Left hindlimb (tissue), 1 donor: ENCODE data around the gene LNX1.
"Not testable (repeated sequence)": the region's sequence is repeated elsewhere in the genome, so short reads cannot be mapped to it uniquely, and the experiment has no call there.

Experiments used
- DNase-seq: peaks from one replicate; pipeline ENCODE4 v3.0.0-alpha.2; 2018

The LNX1 gene

DNA sequence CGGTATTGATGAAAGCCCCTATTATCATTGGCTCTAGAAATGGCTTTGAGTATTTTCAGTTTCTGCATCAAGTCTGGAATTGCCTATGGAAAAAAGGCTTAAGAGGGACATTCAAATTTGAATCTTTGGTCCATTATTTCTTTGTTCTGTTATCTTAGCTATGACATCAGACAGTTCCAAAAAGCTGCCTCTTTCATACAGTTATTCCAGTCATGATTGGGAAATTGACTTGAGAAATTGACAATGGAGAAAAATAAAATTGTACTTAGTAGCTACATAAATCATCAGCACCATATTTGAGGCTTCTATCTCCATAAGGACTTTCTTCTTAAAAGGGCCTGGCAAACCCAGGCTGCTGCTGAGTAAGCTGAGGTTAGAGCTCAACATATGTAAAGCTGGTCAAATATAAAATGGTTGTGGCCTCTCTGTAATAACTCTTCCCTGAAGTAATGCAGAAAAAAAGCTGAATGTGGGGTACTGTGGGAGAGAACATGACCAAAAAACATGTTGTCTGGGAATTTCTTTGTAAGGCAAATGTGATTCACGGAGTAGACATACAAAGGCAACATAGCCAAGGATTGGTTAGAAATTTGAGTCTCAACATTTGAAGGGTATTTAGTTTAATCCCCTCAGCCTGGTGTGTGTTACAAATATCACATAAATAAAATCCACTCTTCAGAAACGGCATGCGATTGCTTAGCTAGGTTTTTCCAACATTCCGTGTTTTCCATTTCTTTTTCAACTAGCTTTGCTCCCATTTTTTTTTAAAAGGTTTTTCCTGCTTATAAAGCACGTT is 100.9 kb downstream of the LNX1 start:
- DNase-seq: no peak

DNA sequence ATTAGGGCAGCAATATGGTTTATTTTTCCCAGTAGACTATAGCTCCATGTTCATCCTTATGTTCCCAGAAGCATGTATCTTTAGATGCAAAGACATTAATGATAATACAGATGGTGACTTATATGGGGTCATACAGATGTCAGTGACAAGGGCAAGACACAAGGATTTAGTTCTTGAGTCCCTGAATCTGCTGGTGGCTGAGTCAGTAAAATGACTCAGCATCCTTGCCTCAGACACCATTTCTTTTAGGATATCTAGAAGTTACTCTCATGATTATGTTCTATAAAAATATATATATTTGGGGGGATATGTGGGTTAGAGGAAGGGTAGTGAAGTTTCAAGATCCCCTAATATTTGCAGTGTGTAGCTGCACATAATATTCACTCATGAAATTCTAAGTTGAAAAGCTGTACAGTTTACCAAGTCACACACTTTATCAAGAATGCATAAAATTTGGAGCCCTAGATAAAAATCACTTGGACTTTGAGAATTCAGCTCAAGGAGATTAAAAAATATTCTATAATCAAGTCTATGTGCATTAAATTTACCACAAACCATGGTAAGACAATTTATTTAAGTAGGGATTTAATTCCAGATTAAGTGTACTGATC is 101.9 kb downstream of the LNX1 start:
- no peak for DNase-seq

DNA sequence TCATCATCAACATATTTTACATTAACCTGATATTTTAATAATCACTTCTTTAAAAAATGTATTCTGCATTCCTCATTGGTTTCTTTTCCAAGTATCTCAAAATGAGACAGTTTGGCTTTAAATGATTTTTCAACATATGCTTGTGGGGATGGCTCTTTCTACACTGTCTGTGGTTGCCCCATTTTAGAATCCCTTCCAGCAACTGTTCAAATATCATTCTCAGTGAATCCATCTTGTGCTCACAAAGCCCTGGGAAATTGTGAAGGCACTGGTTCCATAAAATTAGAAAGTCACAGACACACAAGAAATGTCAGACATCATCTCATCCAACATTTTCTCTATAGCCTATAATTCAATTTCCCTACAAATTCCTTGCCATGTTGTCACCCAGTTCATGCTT is 103.5 kb downstream of the LNX1 start:
- no peak for DNase-seq

DNA sequence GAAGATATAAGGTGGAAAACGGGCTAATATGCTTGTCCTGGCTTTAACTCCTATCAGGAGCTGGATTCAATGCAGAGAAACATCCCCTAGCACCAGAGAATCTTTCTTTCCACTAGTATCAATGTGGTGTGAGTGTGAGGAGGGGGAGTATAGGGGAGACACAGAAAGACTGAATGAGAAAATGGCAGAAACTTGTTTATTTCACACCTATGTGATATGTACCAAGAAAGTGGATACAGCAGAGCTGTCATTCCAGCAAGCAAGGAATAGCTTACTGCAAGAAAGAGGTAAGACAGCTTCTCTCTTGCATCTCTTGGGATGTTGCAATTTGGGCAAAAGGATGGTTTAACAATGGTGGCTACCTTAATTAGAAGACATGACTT is 105.6 kb downstream of the LNX1 start:
- DNase-seq: no peak

DNA sequence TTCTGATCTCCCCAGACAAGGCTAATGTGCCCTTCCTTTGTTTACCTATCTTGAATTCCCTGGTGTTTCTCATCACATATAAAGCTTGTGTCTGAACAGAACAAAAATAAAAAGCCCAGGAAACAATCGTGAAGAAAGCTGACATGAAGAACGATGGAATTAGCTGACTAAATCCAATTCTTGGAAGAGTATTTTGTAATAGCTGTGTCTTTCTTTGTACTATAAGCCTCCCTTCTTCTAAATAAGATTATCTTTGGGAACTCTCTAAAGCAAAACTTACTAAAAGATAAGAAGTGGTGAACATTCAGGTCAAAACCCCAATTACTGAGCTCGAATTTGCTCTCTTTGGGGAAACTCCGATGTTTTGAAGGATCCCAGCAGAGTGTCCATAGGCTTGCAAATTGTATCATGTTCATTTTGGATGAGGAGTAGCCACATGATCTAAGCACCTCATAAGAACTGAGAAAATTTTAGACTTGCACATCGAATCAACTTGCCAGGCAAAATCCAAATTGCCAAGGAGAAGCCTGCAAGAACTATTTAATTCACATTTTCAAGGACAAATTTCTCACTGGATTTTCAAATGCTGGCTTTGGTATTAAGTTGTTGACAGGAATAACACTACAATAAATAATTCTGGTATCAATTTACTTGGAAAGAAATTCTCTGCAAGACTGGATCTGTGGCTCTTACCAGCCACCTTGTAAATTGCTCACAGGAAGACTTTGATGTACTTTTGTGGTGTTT is 106.2 kb downstream of the LNX1 start:
- DNase-seq: no peak

GRCh38 chr4:53483250-53483649 is 108.0 kb downstream of the LNX1 start:
- DNase-seq: no peak

- no peak for DNase-seq
Measured at GRCh38 chr4:53481586-53481985, 109.7 kb downstream of the LNX1 start.

DNA sequence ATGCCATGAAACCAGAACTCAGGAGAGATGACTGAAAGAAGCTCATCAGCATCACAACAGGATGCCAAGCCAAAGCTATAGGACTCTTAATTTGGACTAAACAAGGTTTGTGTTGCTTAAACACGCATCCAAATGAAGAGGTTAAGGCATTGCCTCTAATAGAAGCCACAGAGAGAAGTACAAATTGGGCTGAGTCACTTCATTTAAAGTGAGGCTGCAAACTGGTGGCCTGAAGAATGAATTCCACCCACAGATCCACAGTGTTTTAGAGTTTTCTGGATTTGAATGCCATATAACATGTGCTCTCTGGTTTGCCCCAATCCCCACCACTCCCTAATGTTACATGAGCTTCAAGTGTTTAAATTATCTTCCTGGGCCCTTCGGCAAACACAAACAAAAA is 110.4 kb downstream of the LNX1 start:
- no peak for DNase-seq

- DNase-seq: no peak
Measured at GRCh38 chr4:53479736-53480525, 111.4 kb downstream of the LNX1 start.

GRCh38 chr4:53478671-53479456 is 112.4 kb downstream of the LNX1 start:
- no peak for DNase-seq

DNA sequence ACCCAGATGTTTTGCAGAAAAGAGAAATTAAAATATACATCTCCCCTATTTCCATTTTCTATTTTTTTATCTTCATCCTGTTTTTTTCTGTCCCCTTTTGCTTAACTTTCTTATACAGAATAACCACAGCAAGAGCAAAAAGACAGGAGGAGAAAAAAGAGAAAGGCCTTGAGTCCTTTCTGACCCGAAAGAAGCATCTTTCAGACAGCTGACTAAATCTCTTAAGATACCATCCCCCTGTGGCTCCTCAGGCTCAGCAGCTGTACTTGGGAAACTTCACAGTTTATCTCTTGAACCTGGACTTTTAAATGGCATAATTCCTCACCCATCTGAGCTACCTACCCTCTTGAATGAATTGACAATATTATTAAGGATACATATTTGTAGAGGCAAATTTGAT is 113.7 kb downstream of the LNX1 start:
- DNase-seq: no peak

DNA sequence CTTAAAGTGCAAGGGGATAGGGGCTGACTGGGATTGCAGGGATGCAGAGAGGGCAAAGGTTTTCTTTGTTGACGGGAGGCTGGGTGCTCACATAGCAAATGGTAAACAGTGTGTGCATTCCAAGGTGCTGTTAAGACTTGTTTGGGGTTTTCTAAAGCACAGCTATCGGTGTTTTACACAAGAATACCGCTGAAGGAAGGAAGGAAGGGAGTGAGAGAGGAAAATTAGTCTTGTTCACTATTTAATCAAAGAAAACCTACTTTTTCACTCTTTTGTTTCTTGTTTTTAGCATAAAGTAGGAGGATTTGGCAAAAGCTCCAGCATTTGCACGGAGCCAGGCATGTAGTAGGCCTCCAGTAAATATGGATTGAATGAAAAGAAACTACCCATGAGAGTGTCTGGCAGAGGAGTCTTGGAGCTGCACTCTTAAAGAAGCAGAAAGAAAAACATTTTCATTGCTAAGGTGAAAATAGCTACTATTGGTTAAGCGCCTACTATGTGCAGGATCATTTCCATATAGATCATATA is 114.2 kb downstream of the LNX1 start:
- DNase-seq: no peak

DNA sequence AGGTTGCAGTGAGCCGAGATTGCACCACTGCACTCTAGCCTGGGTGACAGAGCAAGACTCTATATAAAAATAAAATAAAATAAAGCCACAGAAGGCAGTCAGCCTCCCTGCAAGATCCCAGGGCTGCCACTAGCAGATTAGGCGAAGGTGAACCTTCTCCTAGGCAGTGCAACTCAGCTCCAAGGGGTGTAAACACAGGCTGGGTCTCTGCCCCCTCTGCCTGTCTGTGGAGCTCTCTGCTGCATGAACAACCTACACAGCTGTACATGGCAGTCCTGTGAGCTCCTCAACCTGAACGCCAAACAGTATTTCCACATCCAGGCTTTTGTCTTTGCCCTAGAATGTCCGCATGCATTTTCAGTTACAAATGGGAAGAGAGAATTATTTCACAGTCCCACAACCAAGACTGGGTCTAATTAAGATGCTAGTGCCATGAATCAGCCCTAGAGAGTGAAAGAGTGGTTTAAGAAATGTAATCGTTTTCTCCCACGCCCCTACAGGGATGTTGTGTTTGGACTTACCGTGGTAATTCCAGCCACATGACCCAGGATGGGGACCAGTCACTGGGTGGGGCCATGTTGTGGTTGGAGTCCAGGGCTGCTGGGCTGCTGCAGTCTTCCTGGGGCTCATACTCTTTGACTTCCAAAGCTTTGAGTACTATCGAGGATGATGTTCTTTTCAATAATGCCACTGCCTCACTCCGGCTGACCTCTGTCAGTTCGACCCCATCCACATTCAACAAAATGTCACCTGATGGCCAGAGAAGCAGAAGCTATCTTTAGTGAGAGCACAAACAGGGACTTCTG is 114.9 kb downstream of the LNX1 start:
- DNase-seq: peak; percentile 48

DNA sequence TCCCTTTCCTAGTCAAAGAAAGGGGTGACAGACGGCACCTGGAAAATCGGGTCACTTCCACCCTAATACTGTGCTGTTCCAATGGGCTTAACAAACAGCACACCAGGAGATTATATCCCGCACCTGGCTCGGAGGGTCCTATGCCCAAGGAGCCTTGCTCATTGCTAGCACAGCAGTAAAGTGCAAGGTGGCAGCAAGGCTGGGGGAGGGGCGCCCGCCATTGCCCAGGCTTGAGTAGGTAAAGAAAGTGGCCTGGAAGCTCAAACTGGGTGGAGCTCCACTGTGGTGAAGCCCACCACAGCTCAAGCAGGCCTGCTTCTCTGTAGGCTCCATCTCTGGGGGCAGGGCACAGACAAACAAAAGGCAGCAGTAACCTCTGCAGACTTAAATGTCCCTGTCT is 124.7 kb downstream of the LNX1 start:
- DNase-seq: not testable (repeated sequence)

- no peak for DNase-seq
Measured at GRCh38 chr4:53465891-53466290, 125.4 kb downstream of the LNX1 start.

DNA sequence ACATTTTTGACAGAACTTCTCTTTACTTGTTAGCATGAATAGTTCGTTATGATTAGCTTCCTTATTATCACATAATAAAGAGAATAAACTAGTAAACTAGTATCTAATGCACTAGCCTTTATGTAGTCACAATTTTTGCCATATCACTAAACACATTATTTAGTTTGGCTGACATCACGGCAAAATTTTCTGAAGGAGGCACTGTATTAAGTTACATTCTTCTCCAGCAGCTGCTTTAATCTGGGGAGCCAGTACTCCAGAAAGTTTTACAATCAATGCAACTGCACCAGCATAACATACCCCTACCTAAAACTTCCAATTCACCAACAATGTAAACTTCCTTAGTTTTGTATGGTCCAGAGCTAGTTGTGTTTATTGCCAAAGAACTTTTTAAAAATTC is 126.0 kb downstream of the LNX1 start:
- DNase-seq: no peak

- no peak for DNase-seq
Measured at GRCh38 chr4:53463340-53463739, 127.9 kb downstream of the LNX1 start.

DNA sequence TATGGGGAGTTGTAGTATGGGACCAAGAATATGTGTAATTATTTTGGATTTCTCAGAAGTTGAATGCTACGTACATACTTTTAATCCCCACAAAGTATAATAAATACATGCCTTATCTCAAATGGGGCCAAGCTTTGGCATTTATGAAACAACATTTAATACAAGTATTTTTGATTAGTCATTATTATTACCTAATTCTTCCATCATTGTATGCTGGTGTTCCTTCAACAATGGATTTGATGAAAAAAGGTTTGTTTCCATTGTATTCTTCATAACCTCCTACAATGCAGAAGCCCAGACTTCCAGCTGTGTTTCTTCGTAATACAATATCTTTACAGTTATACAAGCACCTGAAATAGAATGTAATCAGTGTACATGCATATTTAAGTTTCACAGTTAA is 130.0 kb downstream of the LNX1 start:
- DNase-seq: no peak

DNA sequence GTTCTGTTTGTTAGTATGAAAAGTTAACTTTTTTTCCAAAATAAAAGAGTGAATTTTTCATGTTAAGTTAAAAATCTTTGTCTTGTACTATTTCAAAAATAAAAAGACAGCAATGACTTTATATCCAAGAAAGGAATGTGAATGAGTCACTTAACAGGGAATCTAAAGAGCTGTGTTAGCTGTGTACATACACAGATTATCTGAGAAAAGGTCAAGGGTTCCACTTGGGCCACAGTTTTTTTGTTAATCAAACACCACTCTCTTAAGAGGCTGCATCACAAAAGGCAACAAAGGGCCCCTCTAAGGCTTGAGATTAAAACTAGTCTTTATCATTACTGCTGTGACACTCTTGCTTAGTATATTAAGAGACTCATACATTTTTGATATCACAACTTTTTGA is 131.7 kb downstream of the LNX1 start:
- DNase-seq: no peak

GRCh38 chr4:53456178-53456577 is 135.1 kb downstream of the LNX1 start:
- no peak for DNase-seq

DNA sequence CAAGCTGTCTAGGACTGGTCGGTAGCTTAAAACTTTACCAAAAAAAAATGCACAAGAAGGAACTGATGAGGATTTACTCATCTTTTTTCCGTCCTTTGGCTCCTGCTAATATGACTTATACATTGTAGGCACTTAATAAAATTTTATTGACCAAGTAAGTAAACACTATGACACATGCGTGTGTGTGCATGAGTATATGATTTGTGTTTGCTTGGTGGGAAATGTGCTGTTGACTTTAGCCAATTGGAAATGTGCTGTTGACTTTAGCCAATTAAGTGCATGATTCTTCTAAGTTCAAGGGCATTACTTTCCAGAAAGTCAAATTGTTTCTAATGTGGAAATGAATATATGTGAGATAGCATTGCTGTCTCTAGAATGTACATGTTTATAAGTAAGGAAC is 135.5 kb downstream of the LNX1 start:
- no peak for DNase-seq
